Islet precursor cell (in vitro differentiated cells): ENCODE measurements around the gene PMEPA1.
A peak's percentile ranks its signal among the peaks of the same experiment; 100 is the strongest.

Experiments used
- DNase-seq: peaks from one replicate; pipeline ENCODE4 v3.0.0-alpha.2; 2018

The PMEPA1 gene

GRCh38 chr20:57660181-57660921 is 49.5 kb downstream of the PMEPA1 start:
- DNase-seq, result peak; percentile 23

- DNase-seq, result peak; percentile 49
Measured at GRCh38 chr20:57659517-57660180, 50.2 kb downstream of the PMEPA1 start.

- DNase-seq, result peak; percentile 50
Measured at GRCh38 chr20:57658833-57659516, 50.8 kb downstream of the PMEPA1 start.

GRCh38 chr20:57658447-57658832 is 51.4 kb downstream of the PMEPA1 start:
- no peak for DNase-seq

GRCh38 chr20:57657535-57658446 is 52.0 kb downstream of the PMEPA1 start:
- DNase-seq, result peak; percentile 52

- DNase-seq, result peak; percentile 47
Measured at GRCh38 chr20:57656821-57657534, 52.8 kb downstream of the PMEPA1 start.

GRCh38 chr20:57656252-57656820 is 53.5 kb downstream of the PMEPA1 start:
- peak; percentile 51 for DNase-seq

GRCh38 chr20:57655809-57656155 is 54.0 kb downstream of the PMEPA1 start:
- no peak for DNase-seq

- peak; percentile 84 for DNase-seq
Measured at GRCh38 chr20:57654998-57655808, 54.6 kb downstream of the PMEPA1 start.

GRCh38 chr20:57654363-57654997 is 55.3 kb downstream of the PMEPA1 start:
- DNase-seq, result peak; percentile 79

- DNase-seq, result peak; percentile 12
Measured at GRCh38 chr20:57653910-57654309, 55.9 kb downstream of the PMEPA1 start.

- no peak for DNase-seq
Measured at GRCh38 chr20:57653546-57653900, 56.3 kb downstream of the PMEPA1 start.

- DNase-seq, result peak; percentile 35
Measured at GRCh38 chr20:57652606-57653545, 56.9 kb downstream of the PMEPA1 start.

GRCh38 chr20:57651881-57652605 is 57.8 kb downstream of the PMEPA1 start:
- DNase-seq, result peak; percentile 16

GRCh38 chr20:57650756-57651483 is 58.9 kb downstream of the PMEPA1 start:
- DNase-seq, result peak; percentile 19

- DNase-seq, result peak; percentile 24
Measured at GRCh38 chr20:57650266-57650665, 59.5 kb downstream of the PMEPA1 start.

GRCh38 chr20:57649617-57650015 is 60.2 kb downstream of the PMEPA1 start:
- no peak for DNase-seq
